Measurements from ENCODE around the gene CEP104. TPM values are rescaled to one million over a fixed set of nuclear protein-coding genes. Genes with fewer than 3 reads are reported as not detected.

The CEP104 gene
- total and polyA plus RNA-seq, 2 experiments from 2014 or later = 12.3 to 29.8 TPM

- H3K79me2 ChIP-seq (ENCODE audit: insufficient read depth) = peaks cover 54% of the 10 kb centered on the region
- in situ Hi-C loops (cut with MboI) = no loop called here
These were observed 69.7 kb downstream of the CEP104 start for GRCh38 chr1:3787349-3787715.

DNA sequence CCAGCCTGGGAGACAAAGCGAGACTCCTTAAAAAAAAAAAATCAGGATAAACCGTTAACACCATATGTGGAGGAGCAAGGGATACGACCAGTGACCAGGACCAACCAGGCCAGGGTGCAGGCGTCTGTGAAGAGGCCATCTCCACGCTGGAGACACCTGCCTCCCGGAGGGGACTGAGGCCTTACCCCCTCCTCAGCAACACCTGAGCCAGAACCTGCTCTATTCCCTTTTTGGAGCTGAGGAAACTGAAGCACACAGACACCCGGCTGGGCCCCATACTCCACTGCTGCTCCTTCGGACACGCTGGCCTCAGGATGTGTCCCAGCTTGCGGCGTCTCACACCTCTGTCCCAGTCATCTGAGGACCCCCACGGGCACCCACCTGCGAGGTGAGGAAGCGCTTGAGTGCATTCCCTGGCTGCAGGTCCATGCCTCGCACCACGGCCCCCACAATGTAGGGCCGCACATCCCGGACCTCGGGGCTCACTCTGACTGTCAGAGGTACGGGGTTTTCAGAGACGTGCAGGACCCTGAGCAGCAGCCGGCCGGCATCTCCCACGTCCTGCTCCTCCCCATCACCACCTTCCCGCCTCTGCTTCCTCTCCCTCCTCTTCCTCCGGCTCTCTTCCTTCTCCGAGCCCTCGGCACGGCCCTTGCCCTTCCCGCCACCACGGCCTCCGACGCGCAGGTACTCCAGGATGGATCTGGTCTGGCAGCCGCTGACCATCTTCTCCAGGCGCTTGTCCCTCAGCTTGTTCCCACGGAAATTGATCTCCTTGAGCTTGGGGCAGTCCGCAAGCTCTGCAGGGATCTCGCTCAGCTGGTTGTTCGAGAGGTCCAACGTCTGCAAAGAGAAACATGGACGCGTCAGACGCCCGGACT is 70.3 kb downstream of the CEP104 start:
- Histone ChIP-seq H3K9me3 (ENCODE audit: low read depth) (no peaks in the 10 kb centered on the region), H2AFZ (no peak overlapping the region), H3K27me3 (replicated peaks; ENCODE audit: insufficient read depth) (no peaks in the 10 kb centered on the region), H3F3A (ENCODE audit: insufficient read depth) (no peaks in the 10 kb centered on the region), H3K4me3 (no peak overlapping the region), H3K4me2 (ENCODE audit: unreplicated experiment) (no peak overlapping the region), H3K36me3 (ENCODE audit: low read depth) (peaks cover 10% of the 10 kb centered on the region), H3K9ac (no peak overlapping the region), H3K9me2 (ENCODE audit: insufficient read depth) (no peaks in the 10 kb centered on the region), H3K4me1 (ENCODE audit: insufficient read depth) (no peaks in the 10 kb centered on the region), H3K27ac (no peak overlapping the region), H4K20me1 (ENCODE audit: insufficient read depth) (no peaks in the 10 kb centered on the region), H3K79me2 (ENCODE audit: insufficient read depth) (peaks cover 47% of the 10 kb centered on the region)
- TF ChIP-seq EZH2 (IDR thresholded peaks at IDR 0.05; ENCODE audit: insufficient read depth, poor library complexity, severe bottlenecking) (no peak), EZH2phosphoT487 (IDR thresholded peaks at IDR 0.05; ENCODE audit: insufficient read depth, low read depth) (no peak)
- 93% methylated on average over 40 to 45 of the region's 45 CpGs for WGBS, 2 experiments (ENCODE audit: low coverage in 1 of 2, low lambda C conversion rate in 2 of 2, missing lambda C conversion rate in 2 of 2)
- DNase-seq = no peak
- in situ Hi-C loops (cut with MboI) = no loop called here

More at GRCh38 chr1:3787349-3787715, 69.7 kb downstream of the CEP104 start:
- Histone ChIP-seq H3K4me2 (ENCODE audit: unreplicated experiment) (no peak overlapping the region), H3F3A (ENCODE audit: insufficient read depth) (no peaks in the 10 kb centered on the region), H3K27me3 (replicated peaks; ENCODE audit: insufficient read depth) (no peaks in the 10 kb centered on the region), H3K9me2 (ENCODE audit: insufficient read depth) (no peaks in the 10 kb centered on the region), H4K20me1 (ENCODE audit: insufficient read depth) (no peaks in the 10 kb centered on the region; the same call in 1 of the 2 replicates), H3K9ac (no peak overlapping the region), H2AFZ (no peak overlapping the region), H3K9me3 (ENCODE audit: low read depth) (no peaks in the 10 kb centered on the region), H3K27ac (no peak overlapping the region), H3K36me3 (ENCODE audit: low read depth) (peaks cover 8% of the 10 kb centered on the region; the same call in 1 of the 2 replicates), H3K4me1 (ENCODE audit: insufficient read depth) (no peaks in the 10 kb centered on the region), H3K4me3 (no peak overlapping the region)
- 78 to 80% methylated on average over 10 of the region's 10 CpGs for WGBS, 2 experiments (ENCODE audit: low coverage in 1 of 2, low lambda C conversion rate in 2 of 2, missing lambda C conversion rate in 2 of 2)
- DNase-seq = no peak
- no peak for TF ChIP-seq EZH2 (IDR thresholded peaks at IDR 0.05; ENCODE audit: insufficient read depth, poor library complexity, severe bottlenecking)
- TF ChIP-seq EZH2phosphoT487 (IDR thresholded peaks at IDR 0.05; ENCODE audit: insufficient read depth, low read depth) = no peak

DNA sequence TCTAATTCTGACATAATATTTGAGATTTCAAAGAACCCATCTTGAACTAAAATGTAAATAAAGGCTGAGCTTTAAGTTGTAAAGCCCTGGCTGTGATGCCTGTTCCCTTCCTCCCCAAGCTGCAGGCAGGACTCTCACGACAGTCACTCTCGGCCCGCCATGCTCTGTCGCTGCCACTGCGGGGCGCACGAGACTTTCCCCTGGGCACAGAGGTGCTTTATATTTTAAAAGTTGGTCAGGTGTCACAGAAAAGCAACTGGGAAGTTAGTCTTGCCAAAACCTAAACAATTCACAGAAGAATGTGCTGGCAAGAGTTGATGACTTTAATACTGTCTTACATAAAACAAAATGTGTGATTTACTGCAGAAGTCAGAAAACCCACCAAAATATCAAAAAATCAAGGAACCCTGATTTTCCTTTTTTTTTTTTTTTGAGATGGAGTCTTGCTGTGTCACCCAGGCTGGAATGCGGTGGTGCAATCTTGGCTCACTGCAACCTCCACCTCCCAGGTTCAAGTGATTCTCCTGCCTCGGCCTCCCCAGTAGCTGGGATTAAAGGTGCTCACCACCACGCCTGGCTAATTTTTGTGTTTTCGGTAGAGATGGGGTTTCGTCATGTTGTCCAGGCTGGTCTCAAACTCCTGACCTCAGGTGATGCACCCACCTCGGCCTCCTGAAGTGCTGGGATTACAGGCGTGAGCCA is 71.4 kb downstream of the CEP104 start:
- Histone ChIP-seq H3K4me2 (ENCODE audit: unreplicated experiment) (no peak overlapping the region), H3K9me3 (ENCODE audit: low read depth) (no peaks in the 10 kb centered on the region), H3K4me3 (no peak overlapping the region), H2AFZ (no peak overlapping the region), H3K4me1 (ENCODE audit: insufficient read depth) (no peaks in the 10 kb centered on the region), H3K27ac (no peak overlapping the region), H4K20me1 (ENCODE audit: insufficient read depth) (no peaks in the 10 kb centered on the region), H3F3A (ENCODE audit: insufficient read depth) (no peaks in the 10 kb centered on the region), H3K9ac (no peak overlapping the region), H3K27me3 (replicated peaks; ENCODE audit: insufficient read depth) (no peaks in the 10 kb centered on the region), H3K36me3 (ENCODE audit: low read depth) (peaks cover 19% of the 10 kb centered on the region), H3K9me2 (ENCODE audit: insufficient read depth) (no peaks in the 10 kb centered on the region), H3K79me2 (ENCODE audit: insufficient read depth) (peaks cover 36% of the 10 kb centered on the region)
- WGBS, 2 experiments (ENCODE audit: low coverage in 1 of 2, low lambda C conversion rate in 2 of 2, missing lambda C conversion rate in 2 of 2) = 92 to 94% methylated on average over 14 of the region's 14 CpGs
- in situ Hi-C loops (cut with MboI) = no loop called here
- no peak for TF ChIP-seq EZH2 (IDR thresholded peaks at IDR 0.05; ENCODE audit: insufficient read depth, poor library complexity, severe bottlenecking)
- TF ChIP-seq EZH2phosphoT487 (IDR thresholded peaks at IDR 0.05; ENCODE audit: insufficient read depth, low read depth) = no peak
- DNase-seq = no peak

DNA sequence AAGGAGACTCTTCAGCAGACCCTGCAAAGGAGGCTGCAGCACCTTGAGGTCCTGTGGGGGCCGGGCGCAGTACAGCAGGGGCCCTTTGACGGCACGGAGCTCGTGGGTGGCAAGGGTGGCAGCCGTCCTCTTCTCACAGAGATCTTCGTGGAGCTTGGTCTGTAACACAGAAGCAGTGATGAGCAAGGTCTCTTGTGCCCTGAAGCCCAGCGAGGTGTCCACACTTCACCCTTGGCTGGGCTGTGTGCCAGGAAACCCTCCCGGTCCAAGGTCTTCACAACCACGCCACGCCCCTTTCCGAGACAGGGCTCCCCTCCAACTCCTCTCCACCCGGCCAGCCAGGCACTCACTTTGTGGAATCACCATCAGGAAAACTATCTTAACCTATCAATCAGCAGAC is 72.0 kb downstream of the CEP104 start:
- Histone ChIP-seq H3F3A (ENCODE audit: insufficient read depth) (no peaks in the 10 kb centered on the region), H3K9ac (no peak overlapping the region), H4K20me1 (ENCODE audit: insufficient read depth) (no peaks in the 10 kb centered on the region), H3K4me2 (ENCODE audit: unreplicated experiment) (no peak overlapping the region), H3K9me2 (ENCODE audit: insufficient read depth) (no peaks in the 10 kb centered on the region), H3K79me2 (ENCODE audit: insufficient read depth) (peaks cover 31% of the 10 kb centered on the region), H3K4me3 (no peak overlapping the region), H3K27ac (no peak overlapping the region), H3K9me3 (ENCODE audit: low read depth) (no peaks in the 10 kb centered on the region), H2AFZ (no peak overlapping the region), H3K36me3 (ENCODE audit: low read depth) (peaks cover 23% of the 10 kb centered on the region), H3K27me3 (replicated peaks; ENCODE audit: insufficient read depth) (no peaks in the 10 kb centered on the region), H3K4me1 (ENCODE audit: insufficient read depth) (no peaks in the 10 kb centered on the region)
- WGBS, 2 experiments (ENCODE audit: low coverage in 1 of 2, low lambda C conversion rate in 2 of 2, missing lambda C conversion rate in 2 of 2) = 82 to 83% methylated on average over 13 of the region's 13 CpGs
- TF ChIP-seq EZH2phosphoT487 (IDR thresholded peaks at IDR 0.05; ENCODE audit: insufficient read depth, low read depth) (no peak), EZH2 (IDR thresholded peaks at IDR 0.05; ENCODE audit: insufficient read depth, poor library complexity, severe bottlenecking) (no peak)
- in situ Hi-C loops (cut with MboI) = no loop called here
- DNase-seq = no peak
